ENCODE measurements around the gene SLC17A9. TPM values are rescaled to one million over a fixed set of nuclear protein-coding genes. Genes with fewer than 3 reads are reported as not detected.

Gene SLC17A9
- total RNA-seq, 1 experiment from 2014 or later: 0.28 TPM

GRCh38 chr20:63014710-63015109 is 62.2 kb downstream of the SLC17A9 start:
- H3K4me3 ChIP-seq (ENCODE audit: low read depth in 2 of 2, low read length in 2 of 2): no peak overlapping the region

DNA sequence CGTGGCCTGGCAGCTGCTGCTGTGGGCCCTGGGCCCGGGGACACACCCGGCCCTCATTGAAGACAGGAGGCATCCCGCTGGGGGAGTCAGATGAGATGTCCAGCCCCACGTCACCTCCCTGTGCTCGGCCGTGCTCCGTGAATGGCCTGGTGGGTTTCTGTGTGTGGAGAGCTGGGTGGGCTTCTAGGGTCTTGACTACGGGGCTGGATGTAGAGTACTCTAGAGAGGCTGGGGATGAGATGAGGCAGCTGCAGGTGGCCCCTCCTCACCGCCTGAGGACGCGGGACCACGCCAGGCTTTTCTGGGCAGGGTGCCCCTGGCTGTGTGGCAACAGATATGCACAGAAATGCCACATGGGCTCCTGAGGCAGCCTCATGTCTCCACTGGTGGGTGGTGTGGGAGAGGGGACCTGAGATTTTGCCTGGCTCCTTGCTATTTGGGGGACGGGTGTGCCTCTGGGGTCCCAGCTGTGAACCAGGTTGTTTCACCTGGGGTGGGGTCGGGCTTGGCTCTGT is 62.7 kb downstream of the SLC17A9 start:
- ATAC-seq (no peak), DNase-seq (ENCODE audit: low read depth, low spot score) (no peak)
- ChIA-PET POLR2A (no interaction called here), CTCF (interaction anchor here (0.7 kb wide), 1 partner anchor 207 kb away, joined by 6 read pairs; no protein-coding TSS in a partner anchor)
- H3K27me3 ChIP-seq (ENCODE audit: control insufficient read depth, insufficient read depth, low read length): no peaks in the 10 kb centered on the region
- in situ Hi-C loops (cut with HindIII; ENCODE audit: low pct_unique_long_range_greater_than_20kb, low sequenced_read_pairs) (no loop called here), intact Hi-C loops (cut with micrococcal nuclease; ENCODE audit: unreplicated experiment) (no loop called here)
- no peak overlapping the region for H3K4me3 ChIP-seq (ENCODE audit: low read depth in 2 of 2, low read length in 2 of 2)
- peaks cover 2% of the 10 kb centered on the region; the same call in 1 of the 2 replicates for H3K4me1 ChIP-seq (ENCODE audit: control insufficient read depth, insufficient read depth, low read length)
- TF ChIP-seq, protein P1, sequence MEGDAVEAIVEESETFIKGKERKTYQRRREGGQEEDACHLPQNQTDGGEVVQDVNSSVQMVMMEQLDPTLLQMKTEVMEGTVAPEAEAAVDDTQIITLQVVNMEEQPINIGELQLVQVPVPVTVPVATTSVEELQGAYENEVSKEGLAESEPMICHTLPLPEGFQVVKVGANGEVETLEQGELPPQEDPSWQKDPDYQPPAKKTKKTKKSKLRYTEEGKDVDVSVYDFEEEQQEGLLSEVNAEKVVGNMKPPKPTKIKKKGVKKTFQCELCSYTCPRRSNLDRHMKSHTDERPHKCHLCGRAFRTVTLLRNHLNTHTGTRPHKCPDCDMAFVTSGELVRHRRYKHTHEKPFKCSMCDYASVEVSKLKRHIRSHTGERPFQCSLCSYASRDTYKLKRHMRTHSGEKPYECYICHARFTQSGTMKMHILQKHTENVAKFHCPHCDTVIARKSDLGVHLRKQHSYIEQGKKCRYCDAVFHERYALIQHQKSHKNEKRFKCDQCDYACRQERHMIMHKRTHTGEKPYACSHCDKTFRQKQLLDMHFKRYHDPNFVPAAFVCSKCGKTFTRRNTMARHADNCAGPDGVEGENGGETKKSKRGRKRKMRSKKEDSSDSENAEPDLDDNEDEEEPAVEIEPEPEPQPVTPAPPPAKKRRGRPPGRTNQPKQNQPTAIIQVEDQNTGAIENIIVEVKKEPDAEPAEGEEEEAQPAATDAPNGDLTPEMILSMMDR (IDR thresholded peaks at IDR 0.05): no peak
- TF ChIP-seq SIN3A (IDR thresholded peaks at IDR 0.05; ENCODE audit: borderline replicate concordance, insufficient read depth, low read depth, low read length) (no peak), POLR2AphosphoS5 (IDR thresholded peaks at IDR 0.05; ENCODE audit: low read depth, low read length) (no peak), REST (IDR thresholded peaks at IDR 0.05; ENCODE audit: insufficient read depth in 1 of 2, low read depth in 2 of 2, low read length in 1 of 2) (no peak), TCF7L2 (IDR thresholded peaks at IDR 0.05; ENCODE audit: low read depth, low read length) (no peak)
- no peak overlapping the region for H3K27ac ChIP-seq (ENCODE audit: low read length)
- no TSS peak for BruUV-seq (replicated peaks)
- H3K36me3 ChIP-seq (ENCODE audit: control insufficient read depth, insufficient read depth, low read length): no peaks in the 10 kb centered on the region
- H3K9me3 ChIP-seq (ENCODE audit: control insufficient read depth, insufficient read depth, low read depth, low read length): peaks cover 8% of the 10 kb centered on the region

More at GRCh38 chr20:63014710-63015109, 62.2 kb downstream of the SLC17A9 start:
- Histone ChIP-seq H3K9me3 (ENCODE audit: control insufficient read depth, insufficient read depth, low read depth, low read length) (peaks cover 8% of the 10 kb centered on the region), H3K27me3 (ENCODE audit: control insufficient read depth, insufficient read depth, low read length) (no peaks in the 10 kb centered on the region), H3K4me1 (ENCODE audit: control insufficient read depth, insufficient read depth, low read length) (peaks cover 6% of the 10 kb centered on the region), H3K36me3 (ENCODE audit: control insufficient read depth, insufficient read depth, low read length) (no peaks in the 10 kb centered on the region), H3K27ac (ENCODE audit: low read length) (no peak overlapping the region)
- intact Hi-C loops (cut with micrococcal nuclease; ENCODE audit: unreplicated experiment): no loop called here
- ATAC-seq (no peak), DNase-seq (ENCODE audit: low read depth, low spot score) (no peak)
- BruUV-seq (replicated peaks): no TSS peak
- in situ Hi-C loops (cut with HindIII; ENCODE audit: low pct_unique_long_range_greater_than_20kb, low sequenced_read_pairs): no loop called here
- ChIA-PET CTCF (interaction anchor here (0.7 kb wide), 1 partner anchor 207 kb away, joined by 6 read pairs; no protein-coding TSS in a partner anchor), POLR2A (no interaction called here)
- TF ChIP-seq REST (IDR thresholded peaks at IDR 0.05; ENCODE audit: insufficient read depth in 1 of 2, low read depth in 2 of 2, low read length in 1 of 2): no peak
- TF ChIP-seq TCF7L2 (IDR thresholded peaks at IDR 0.05; ENCODE audit: low read depth, low read length): no peak
- no peak for TF ChIP-seq SIN3A (IDR thresholded peaks at IDR 0.05; ENCODE audit: borderline replicate concordance, insufficient read depth, low read depth, low read length)
- TF ChIP-seq POLR2AphosphoS5 (IDR thresholded peaks at IDR 0.05; ENCODE audit: low read depth, low read length): no peak
- TF ChIP-seq, protein P1 (IDR thresholded peaks at IDR 0.05): no peak

Measured in Panc1 (cell line).